Motor neuron (in vitro differentiated cells): ENCODE measurements around the gene GDNF. TPM values are rescaled to one million over a fixed set of nuclear protein-coding genes. Genes with fewer than 3 reads are reported as not detected.
"Not testable (repeated sequence)": the region's sequence is repeated elsewhere in the genome, so short reads cannot be mapped to it uniquely, and the experiment has no call there.

Experiments
- ATAC-seq, 8 experiments: fragments of 200-7000 bp; cut with Tn5 transposase; replicated peaks in 6 of 8; 2 replicates each; pipeline ENCODE4 v1.8.0; 2021; ENCODE audit warnings: mild to moderate bottlenecking in 8 of 8, moderate library complexity in 8 of 8
- H3K27ac ChIP-seq, 2 donors: fragments of 250-450 bp; sonication (Bioruptor Pico); 2 replicates each; pipeline ENCODE4 v1.9.0; 2021; ENCODE audit warnings: antibody characterized with exemption in 2 of 2, mild to moderate bottlenecking in 2 of 2, moderate library complexity in 1 of 2
- H3K4me1 ChIP-seq, 2 donors: fragments of 250-450 bp; sonication (Bioruptor Pico); replicated peaks in 1 of 2; 2 replicates each; pipeline ENCODE4 v1.6.1; 2021; ENCODE audit warnings: antibody characterized with exemption in 2 of 2, mild to moderate bottlenecking in 2 of 2, moderate library complexity in 1 of 2
- H3K4me3 ChIP-seq, 5 donors: fragments of 250-450 bp; sonication (Bioruptor Pico); 2 replicates each; pipeline ENCODE4 v1.9.0; 2021; ENCODE audit warnings: antibody characterized with exemption in 5 of 5, mild to moderate bottlenecking in 5 of 5, moderate library complexity in 4 of 5
- WGBS, 10 experiments: fragments of 450-650 bp; shearing (Covaris generic); methylation state at CpG; one replicate each; pipeline ENCODE4 v1.0.0; 2022; 5-methylcytosine and 5-hydroxymethylcytosine counted together
- in situ Hi-C, 9 experiments: fragments of 400-800 bp; cut with MboI; loops; one replicate each; pipeline ENCODE4 v1.15.0; 2021; ENCODE audit warnings: low sequenced_read_pairs in 9 of 9, low pct_unique_long_range_greater_than_20kb in 2 of 9; ENCODE audit not compliant: unreplicated experiment in 9 of 9
- total RNA-seq, 8 experiments: library from RNA; unstranded; fragments of 300-600 nt; gene quantifications; 2 replicates each; pipeline versions ENCODE4 v1.2.3 to v1.2.4, GENCODE V29; 2022

Gene GDNF
- total RNA-seq, 8 experiments from 2014 or later, result 0.21 to 2.3 (median 0.56) TPM

DNA sequence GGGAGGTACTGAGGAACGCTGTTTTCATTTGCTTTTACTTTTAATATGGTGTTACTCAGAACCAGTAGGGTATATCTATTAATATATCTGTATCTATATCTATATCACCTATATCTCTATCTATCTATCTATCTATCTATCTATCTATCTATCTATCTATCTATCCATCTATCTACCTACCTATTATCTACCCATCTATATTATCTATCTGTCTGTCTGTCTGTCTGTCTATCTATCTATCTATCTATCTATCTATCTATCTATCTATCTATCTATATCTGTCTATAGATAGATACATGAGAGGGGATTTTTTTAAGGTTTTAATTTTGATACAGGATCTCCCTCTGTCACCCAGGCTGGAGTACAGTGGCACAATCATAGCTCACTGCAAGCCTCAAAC lies 23.1 kb upstream of the GDNF start:
- WGBS, 10 experiments, result 40 to 100% (median 85%) methylated on average over 1 of the region's 1 CpG; no CpG with 5 or more reads in 2 of the 10 experiments
- H3K27ac ChIP-seq, in situ Hi-C loops, H3K4me3 ChIP-seq, ATAC-seq, H3K4me1 ChIP-seq: not testable (repeated sequence)

DNA sequence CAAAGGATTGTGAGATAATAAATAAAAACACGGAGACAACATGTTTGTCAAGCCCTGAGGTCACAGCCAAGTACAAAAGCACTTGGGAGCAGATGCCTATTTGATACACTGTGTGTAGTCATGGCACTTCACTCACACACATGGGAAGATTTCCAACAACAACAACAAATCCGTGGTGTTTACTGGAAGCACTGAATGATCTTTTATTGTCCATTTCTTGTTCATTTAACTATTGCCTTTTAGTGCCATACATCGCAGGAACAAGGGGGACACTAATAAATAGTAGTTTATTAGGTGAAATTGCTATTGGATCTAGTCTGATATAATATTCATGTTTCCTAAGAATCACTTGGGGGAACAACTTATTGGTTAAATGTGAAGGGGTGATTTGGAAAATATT lies 20.4 kb upstream of the GDNF start:
- Histone ChIP-seq H3K4me1 (no peaks in the 10 kb centered on the region), H3K27ac (no peak overlapping the region), H3K4me3 (no peak overlapping the region)
- in situ Hi-C loops, result no loop called here
- WGBS, 10 experiments, result 0 to 86% (median 60%) methylated on average over 1 to 3 of the region's 3 CpGs; no CpG with 5 or more reads in 3 of the 10 experiments
- no peak for ATAC-seq

DNA sequence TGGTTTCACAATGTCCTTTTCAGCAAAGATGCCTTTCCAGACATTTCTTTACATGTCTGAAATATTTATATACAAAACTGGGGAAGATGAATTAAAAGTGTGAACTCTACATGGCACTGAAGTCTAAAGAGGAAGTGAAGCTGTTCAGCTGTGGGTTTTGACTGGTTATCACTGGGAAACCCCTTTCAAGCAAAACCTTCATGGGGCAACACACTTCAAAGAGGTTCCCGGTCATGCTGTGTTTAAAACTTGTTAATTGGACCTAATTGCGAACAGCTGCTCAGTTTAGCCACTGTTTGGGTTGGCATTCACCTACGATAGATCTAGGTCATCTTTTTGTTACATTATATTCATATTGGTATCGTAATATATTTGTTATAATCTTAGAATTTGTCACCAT lies 20.0 kb upstream of the GDNF start:
- Histone ChIP-seq H3K4me3 (no peak overlapping the region), H3K27ac (no peak overlapping the region), H3K4me1 (no peaks in the 10 kb centered on the region)
- ATAC-seq, result no peak
- 62 to 100% (median 88%) methylated on average over 1 to 4 of the region's 4 CpGs; no CpG with 5 or more reads in 1 of the 10 experiments for WGBS, 10 experiments
- in situ Hi-C loops, result no loop called here

DNA sequence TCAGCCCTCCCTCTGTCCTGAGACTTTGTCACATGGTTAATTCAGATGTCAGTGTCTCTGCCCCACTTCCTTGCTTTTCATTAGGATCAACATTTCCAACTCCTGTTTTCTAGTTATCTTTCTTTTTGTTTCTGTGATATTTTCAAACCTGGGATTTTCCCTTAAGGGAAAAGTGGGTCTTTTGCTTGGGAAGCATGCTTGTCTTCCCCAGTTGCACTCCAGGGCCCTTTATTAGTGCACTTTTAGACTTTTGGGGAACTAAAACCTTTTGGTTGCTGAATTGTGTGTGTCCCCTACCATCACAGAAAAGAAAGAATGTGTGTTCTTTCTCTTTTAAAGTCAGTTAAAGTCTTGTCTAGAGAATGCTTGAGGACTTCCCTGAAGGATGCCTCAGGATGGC lies 18.4 kb upstream of the GDNF start:
- H3K4me3 ChIP-seq, result no peak overlapping the region
- no peak overlapping the region for H3K27ac ChIP-seq
- ATAC-seq, result no peak
- in situ Hi-C loops, result no loop called here
- no peaks in the 10 kb centered on the region for H3K4me1 ChIP-seq

DNA sequence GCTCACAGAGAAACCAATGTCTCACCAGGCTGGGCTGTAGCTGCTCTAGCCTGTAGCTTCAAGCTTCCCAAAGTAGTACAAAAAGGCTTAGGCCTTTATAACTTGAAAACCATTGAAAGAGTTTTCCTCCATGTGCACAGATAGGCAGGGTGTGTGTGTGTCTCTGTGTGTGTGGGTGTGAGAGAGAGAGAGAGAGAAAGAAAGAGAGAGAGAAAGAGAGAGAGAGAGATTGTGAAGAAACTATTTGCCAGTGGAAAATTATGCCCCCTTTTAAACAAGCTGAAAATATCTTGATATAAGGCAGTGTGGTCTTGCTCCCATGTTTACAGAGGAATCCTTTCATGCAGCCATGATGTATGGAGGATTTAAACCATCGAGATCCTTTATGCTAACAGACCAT lies 17.9 kb upstream of the GDNF start:
- in situ Hi-C loops, result no loop called here
- Histone ChIP-seq H3K4me1 (no peaks in the 10 kb centered on the region), H3K27ac (no peak overlapping the region), H3K4me3 (no peak overlapping the region)
- ATAC-seq, result peak in 1 of 8 experiments; percentile 10
- WGBS, 10 experiments, result 25 to 100% (median 62%) methylated on average over 1 of the region's 1 CpG; no CpG with 5 or more reads in 2 of the 10 experiments

DNA sequence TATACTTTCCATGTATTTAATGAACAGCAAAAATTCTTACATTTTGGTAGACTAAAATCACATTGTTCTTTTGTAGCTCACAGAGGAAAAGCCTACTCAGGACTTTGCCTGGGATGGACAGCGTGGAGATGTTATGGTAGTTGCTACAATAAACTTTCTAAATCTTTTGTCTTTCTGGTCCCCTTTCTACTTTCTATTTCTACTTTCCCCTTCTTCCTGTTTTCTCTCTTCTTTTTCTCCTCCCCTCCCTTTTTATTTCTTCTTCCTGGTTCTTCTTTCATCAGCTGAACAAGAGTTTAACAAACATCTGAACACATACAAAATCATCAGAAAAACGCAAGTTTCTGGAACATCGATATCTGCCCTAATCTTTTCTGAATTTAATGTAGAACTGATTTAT lies 15.6 kb upstream of the GDNF start:
- 89 to 100% (median 95%) methylated on average over 2 to 3 of the region's 3 CpGs; no CpG with 5 or more reads in 1 of the 10 experiments for WGBS, 10 experiments
- H3K27ac ChIP-seq, result no peak overlapping the region
- no peaks in the 10 kb centered on the region for H3K4me1 ChIP-seq
- no peak overlapping the region for H3K4me3 ChIP-seq
- ATAC-seq, result no peak
- in situ Hi-C loops, result no loop called here

DNA sequence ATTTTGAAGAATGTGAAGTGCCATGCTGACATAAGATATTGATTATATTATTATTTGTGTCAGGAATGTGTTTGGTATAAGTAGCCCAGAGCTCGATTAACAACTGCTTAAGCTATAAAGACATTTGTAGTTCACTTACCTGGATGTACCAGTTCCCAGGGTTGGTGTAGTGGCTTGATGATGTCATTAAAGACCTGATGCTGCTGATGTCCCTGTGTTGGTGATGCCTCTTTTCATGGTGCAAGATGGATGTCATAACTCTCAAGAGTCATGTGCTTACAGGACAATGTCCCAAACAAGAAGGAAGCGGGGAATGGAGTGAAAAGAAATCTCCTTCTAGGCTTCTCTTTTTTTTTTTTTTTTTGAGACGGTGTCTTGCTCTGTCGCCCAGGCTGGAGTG lies 11.5 kb upstream of the GDNF start:
- no peak for ATAC-seq
- Histone ChIP-seq H3K4me1 (peaks cover 6 to 15% of the 10 kb centered on the region in 2 donors), H3K4me3 (no peak overlapping the region), H3K27ac (no peak overlapping the region)
- in situ Hi-C loops, result no loop called here
- WGBS, 10 experiments, result 56 to 100% (median 86%) methylated on average over 1 to 4 of the region's 4 CpGs; no CpG with 5 or more reads in 2 of the 10 experiments

DNA sequence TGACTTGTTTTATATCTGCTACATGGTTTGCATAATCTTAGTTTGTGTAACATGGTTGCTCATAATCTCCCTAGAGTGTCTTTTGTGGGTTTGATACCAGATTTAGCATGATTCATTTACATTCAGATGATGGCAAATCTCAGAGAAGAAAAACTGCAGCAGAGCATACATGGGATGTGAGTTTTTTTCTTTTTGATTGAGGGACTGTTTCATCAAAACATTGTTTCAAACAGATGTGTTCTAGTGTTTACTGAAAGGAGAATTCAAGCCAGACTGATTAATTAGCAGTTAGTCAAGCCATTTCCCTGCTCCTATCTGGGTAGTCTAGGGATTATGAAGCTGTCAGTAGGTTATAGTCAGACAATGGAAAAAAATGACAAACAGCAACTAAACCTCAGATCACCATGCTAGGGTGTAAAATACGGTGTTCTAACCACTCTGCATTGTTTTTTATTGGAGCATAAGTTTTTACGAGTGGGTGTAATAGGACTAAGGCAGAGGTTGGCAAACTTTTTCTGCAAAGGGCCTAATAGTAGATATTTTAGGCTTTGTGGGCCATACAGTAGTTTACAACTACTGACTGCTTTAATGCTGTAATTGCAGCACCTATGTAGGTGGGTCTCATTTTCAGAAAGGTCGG lies 10.5 kb upstream of the GDNF start:
- ATAC-seq, result peak in 1 of 8 experiments; percentile 24
- H3K4me1 ChIP-seq, result peaks cover 6 to 15% of the 10 kb centered on the region in 2 donors
- in situ Hi-C loops, result no loop called here
- H3K4me3 ChIP-seq, result no peak overlapping the region
- WGBS, 10 experiments, result 33 to 100% (median 70%) methylated on average over 1 to 3 of the region's 3 CpGs; no CpG with 5 or more reads in 1 of the 10 experiments
- no peak overlapping the region for H3K27ac ChIP-seq

DNA sequence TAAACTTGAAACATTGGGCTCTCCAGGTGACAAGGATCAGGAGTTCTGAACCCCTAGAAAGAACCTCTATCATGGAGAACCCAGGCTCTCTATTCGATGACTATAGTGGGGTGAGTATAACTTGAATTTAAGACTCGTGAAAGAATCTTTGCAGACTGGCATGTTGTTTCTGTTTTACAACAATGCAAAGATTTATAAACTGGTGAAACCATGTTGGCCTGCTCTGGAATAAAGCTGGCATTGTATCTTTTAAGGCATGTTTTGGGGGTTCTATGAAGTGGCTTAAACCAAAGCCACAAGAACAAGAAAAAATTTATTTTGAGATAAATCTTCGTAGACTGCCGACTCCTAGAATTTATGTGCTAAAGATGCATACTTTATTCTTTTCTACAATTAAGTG lies 9.8 kb upstream of the GDNF start:
- 83 to 100% (median 92%) methylated on average over 1 to 4 of the region's 4 CpGs; no CpG with 5 or more reads in 2 of the 10 experiments for WGBS, 10 experiments
- Histone ChIP-seq H3K4me3 (no peak overlapping the region), H3K27ac (no peak overlapping the region), H3K4me1 (peaks cover 6 to 15% of the 10 kb centered on the region in 2 donors)
- in situ Hi-C loops, result loop anchor here in 5 of 9 experiments (10.0 to 25.0 kb wide), 3 partner anchors 163 to 338 kb away; no protein-coding TSS in a partner anchor
- no peak for ATAC-seq

DNA sequence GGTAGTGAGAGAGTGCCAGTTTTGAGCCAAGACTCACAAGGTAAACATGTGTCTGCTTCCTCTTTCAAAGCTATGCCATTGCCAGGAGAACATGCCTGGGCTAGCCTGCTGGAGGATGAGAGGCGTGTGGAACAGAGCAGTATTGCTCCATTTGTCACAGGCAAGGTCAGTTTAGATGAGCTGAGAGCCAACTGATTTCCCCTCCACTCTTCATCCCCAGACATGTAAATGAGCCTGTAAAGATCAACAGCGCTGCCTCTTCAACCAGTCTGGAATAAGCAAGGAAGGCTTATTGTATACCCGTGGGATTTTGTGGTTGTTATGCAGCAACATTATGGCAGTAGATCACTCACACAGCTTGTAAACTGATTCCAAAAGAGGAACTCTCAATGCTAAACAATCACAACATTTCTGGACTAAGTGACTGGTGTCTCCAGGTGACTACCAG lies 8.2 kb upstream of the GDNF start:
- in situ Hi-C loops, result loop anchor here in 5 of 9 experiments (10.0 to 25.0 kb wide), 3 partner anchors 164 to 339 kb away; no protein-coding TSS in a partner anchor
- H3K4me3 ChIP-seq, result no peak overlapping the region
- WGBS, 10 experiments, result 30 to 100% (median 53%) methylated on average over 1 to 3 of the region's 3 CpGs; no CpG with 5 or more reads in 2 of the 10 experiments
- ATAC-seq, result peak in 7 of 8 experiments; percentile 31 to 96 (median 83)
- H3K27ac ChIP-seq, result peak overlapping the region in 1 of 2 donors; percentile 69
- H3K4me1 ChIP-seq, result peaks cover 6 to 15% of the 10 kb centered on the region in 2 donors

DNA sequence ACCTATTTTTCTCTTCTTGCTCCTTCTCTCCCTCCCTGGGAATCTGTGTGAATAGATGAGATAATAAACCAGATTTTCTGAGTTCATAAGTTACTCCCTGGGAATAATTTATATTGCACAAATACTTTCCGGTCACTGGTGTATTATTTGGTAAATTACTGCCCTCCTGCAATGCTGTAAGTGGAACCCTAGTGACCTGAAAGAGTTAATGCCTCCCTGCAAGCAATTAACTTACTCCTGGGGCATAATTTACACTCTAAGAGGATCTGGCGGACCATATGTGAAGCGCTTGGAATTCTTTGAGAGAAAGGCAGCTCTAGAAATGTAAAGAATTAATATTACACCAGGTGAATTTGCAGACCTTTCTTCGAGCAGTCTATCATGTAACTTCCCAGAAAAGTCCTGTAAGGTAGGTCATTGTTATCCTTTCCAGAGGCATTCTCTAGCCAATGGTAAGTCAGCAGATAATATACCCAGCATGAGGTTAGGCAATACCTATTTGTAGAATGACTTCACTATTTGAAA lies 7.0 kb upstream of the GDNF start:
- no peak overlapping the region for H3K27ac ChIP-seq
- ATAC-seq, result no peak
- in situ Hi-C loops, result loop anchor here in 5 of 9 experiments (10.0 to 25.0 kb wide), 3 partner anchors 165 to 340 kb away; no protein-coding TSS in a partner anchor
- H3K4me1 ChIP-seq, result peaks cover 6 to 15% of the 10 kb centered on the region in 2 donors
- WGBS, 10 experiments, result 67 to 96% (median 84%) methylated on average over 1 to 4 of the region's 4 CpGs
- no peak overlapping the region for H3K4me3 ChIP-seq

DNA sequence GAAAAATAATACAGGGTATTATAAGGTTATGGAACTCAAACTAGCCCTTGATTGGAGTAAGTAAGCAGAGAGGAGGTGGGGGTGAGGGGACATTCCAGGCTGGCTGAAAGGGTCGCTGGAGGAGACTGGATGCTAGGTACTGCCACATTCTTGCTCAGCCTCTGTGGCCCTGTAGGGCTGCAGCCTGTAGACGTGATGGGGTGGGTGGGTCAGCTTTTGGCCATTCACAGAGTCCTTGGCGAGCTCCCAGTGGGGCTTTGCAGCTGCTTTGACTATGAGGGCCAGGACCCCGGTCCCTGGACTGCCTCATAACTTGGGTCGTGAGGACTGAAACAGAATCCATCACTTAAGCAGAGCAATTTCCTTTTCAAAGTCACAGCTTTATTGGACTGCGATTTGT lies 4.2 kb upstream of the GDNF start:
- no peak overlapping the region for H3K4me3 ChIP-seq
- H3K4me1 ChIP-seq, result peaks cover 16 to 24% of the 10 kb centered on the region in 2 donors
- in situ Hi-C loops, result loop anchor here in 5 of 9 experiments (10.0 to 25.0 kb wide), 3 partner anchors 168 to 343 kb away; no protein-coding TSS in a partner anchor
- 32 to 100% (median 59%) methylated on average over 1 to 3 of the region's 6 CpGs for WGBS, 10 experiments
- no peak for ATAC-seq
- H3K27ac ChIP-seq, result no peak overlapping the region

DNA sequence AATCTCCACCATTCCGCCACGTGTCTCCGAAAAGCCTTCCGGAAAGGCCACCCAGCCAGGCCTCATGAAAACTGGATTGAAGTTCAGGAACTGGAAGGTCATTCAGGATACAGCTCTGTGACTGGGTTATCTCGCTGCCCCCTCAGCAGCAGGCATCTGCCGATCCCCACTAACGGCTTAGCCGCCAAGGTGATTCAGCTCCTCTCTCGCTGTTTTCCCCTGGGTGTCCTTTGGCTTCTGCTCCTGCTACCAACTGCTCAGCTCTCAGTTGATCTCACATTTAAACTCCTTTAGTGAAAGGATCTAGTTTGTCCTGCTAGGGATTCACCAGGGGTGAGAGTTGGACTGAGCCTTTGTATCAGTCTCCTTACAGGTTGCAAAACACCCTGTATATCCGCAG lies 2.2 kb upstream of the GDNF start:
- no peak for ATAC-seq
- H3K27ac ChIP-seq, result no peak overlapping the region
- H3K4me3 ChIP-seq, result no peak overlapping the region
- in situ Hi-C loops, result loop anchor here in 5 of 9 experiments (10.0 to 25.0 kb wide), 3 partner anchors 170 to 345 kb away; no protein-coding TSS in a partner anchor
- H3K4me1 ChIP-seq, result peaks cover 15 to 17% of the 10 kb centered on the region in 2 donors
- WGBS, 10 experiments, result 93 to 100% (median 97%) methylated on average over 1 to 6 of the region's 10 CpGs; no CpG with 5 or more reads in 5 of the 10 experiments
